Stimulated activated CD4-positive, alpha-beta T cell treated with anti-CD3 and anti-CD28 coated beads, Interleukin-15, amount 100 ng/mL, for 1 hour (primary cell): Measurements from ENCODE around the gene VOPP1.
"Not testable (repeated sequence)": the region's sequence is repeated elsewhere in the genome, so short reads cannot be mapped to it uniquely, and the experiment has no call there.

Experiments
- DNase-seq, 2 donors: peaks; one replicate each; pipeline ENCODE4 v3.0.0-alpha.2; 2020; ENCODE audit warnings: low read depth in 1 of 2, low spot score in 1 of 2

Gene VOPP1

GRCh38 chr7:55490099-55490498 lies 82.2 kb downstream of the VOPP1 start:
- no peak for DNase-seq

GRCh38 chr7:55489552-55489951 lies 82.8 kb downstream of the VOPP1 start:
- DNase-seq = no peak

- DNase-seq = no peak
Observed at GRCh38 chr7:55488804-55489340, 83.4 kb downstream of the VOPP1 start.

GRCh38 chr7:55488216-55488615 lies 84.1 kb downstream of the VOPP1 start:
- DNase-seq = no peak

GRCh38 chr7:55486991-55487390 lies 85.3 kb downstream of the VOPP1 start:
- DNase-seq = no peak

- DNase-seq = no peak
Observed at GRCh38 chr7:55486192-55486590, 86.1 kb downstream of the VOPP1 start.

GRCh38 chr7:55485501-55486191 lies 86.7 kb downstream of the VOPP1 start:
- no peak for DNase-seq

- no peak for DNase-seq
Observed at GRCh38 chr7:55484834-55485233, 87.5 kb downstream of the VOPP1 start.

GRCh38 chr7:55484241-55484640 lies 88.1 kb downstream of the VOPP1 start:
- DNase-seq = no peak

GRCh38 chr7:55483046-55483445 lies 89.3 kb downstream of the VOPP1 start:
- DNase-seq = no peak

- no peak for DNase-seq
Observed at GRCh38 chr7:55481155-55481554, 91.1 kb downstream of the VOPP1 start.

- DNase-seq = no peak
Observed at GRCh38 chr7:55478700-55479099, 93.6 kb downstream of the VOPP1 start.

- no peak for DNase-seq
Observed at GRCh38 chr7:55477781-55478374, 94.4 kb downstream of the VOPP1 start.

GRCh38 chr7:55476852-55477780 lies 95.2 kb downstream of the VOPP1 start:
- DNase-seq = no peak

- DNase-seq = no peak
Observed at GRCh38 chr7:55475855-55476803, 96.2 kb downstream of the VOPP1 start.

GRCh38 chr7:55474944-55475854 lies 97.1 kb downstream of the VOPP1 start:
- DNase-seq = no peak

GRCh38 chr7:55473932-55474331 lies 98.4 kb downstream of the VOPP1 start:
- no peak for DNase-seq

GRCh38 chr7:55472928-55473725 lies 99.2 kb downstream of the VOPP1 start:
- DNase-seq = no peak

GRCh38 chr7:55472406-55472805 lies 99.9 kb downstream of the VOPP1 start:
- DNase-seq = not testable (repeated sequence)
